Thyroid gland (tissue), 4 donors: Measurements from ENCODE around the gene STAP2.

Source experiments
- POLR2A ChIP-seq, 2 donors: fragments of 450-650 bp; IDR thresholded peaks; one replicate each; pipeline ENCODE4 v1.6.1; 2017; ENCODE audit warnings: antibody characterized with exemption in 2 of 2, mild to moderate bottlenecking in 2 of 2, moderate library complexity in 1 of 2
- TF ChIP-seq, protein P1 (sequence below), 6 experiments: fragments of 200-600 bp in 3 of 6; fragments of 450-650 bp in 3 of 6; sonication (generic) in 3 of 6; IDR thresholded peaks; one replicate each; pipeline ENCODE4 v1.5.1; 2016 to 2019; ENCODE audit warnings: antibody characterized with exemption in 6 of 6, mild to moderate bottlenecking in 2 of 6, inconsistent platforms in 1 of 6, moderate library complexity in 1 of 6

DNA sequence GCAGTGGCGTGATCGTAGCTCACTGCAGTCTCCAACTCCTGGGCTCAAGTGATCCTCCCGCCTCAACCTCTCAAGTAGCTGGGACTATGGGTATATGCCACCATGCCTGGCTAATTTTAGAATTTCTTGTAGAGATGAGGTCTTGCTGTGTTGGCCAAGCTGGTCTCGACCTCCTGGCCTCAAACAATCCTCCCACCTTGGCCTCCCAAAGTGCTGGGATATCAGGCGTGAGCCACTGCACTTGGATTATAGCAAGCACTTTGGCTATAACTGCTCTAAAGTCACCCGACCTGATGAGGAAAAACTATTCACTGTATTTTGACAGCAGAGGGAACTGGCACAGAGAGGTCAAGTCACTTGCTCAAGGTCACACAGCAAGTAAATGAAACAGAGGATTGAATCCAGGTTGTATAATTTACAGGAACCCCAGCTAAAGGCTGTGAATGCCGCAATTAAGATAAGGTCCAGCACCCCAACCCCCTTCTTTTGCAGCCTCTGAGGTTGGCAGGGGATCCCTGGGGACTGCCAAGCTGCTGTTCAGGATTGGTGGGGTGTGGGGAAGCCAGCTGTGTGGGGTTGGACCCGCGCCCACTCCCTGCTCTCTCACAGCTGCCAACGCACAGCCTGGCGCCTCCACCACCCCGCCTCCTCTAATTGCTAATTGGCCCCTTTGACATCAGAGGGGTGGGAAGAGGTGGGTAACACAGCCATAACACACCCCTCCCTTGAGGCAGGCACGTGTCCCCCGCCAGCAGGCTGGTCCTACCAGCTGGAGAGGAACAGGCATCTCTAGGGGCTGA, 42.5 kb downstream of the STAP2 start:
- TF ChIP-seq, protein P1, sequence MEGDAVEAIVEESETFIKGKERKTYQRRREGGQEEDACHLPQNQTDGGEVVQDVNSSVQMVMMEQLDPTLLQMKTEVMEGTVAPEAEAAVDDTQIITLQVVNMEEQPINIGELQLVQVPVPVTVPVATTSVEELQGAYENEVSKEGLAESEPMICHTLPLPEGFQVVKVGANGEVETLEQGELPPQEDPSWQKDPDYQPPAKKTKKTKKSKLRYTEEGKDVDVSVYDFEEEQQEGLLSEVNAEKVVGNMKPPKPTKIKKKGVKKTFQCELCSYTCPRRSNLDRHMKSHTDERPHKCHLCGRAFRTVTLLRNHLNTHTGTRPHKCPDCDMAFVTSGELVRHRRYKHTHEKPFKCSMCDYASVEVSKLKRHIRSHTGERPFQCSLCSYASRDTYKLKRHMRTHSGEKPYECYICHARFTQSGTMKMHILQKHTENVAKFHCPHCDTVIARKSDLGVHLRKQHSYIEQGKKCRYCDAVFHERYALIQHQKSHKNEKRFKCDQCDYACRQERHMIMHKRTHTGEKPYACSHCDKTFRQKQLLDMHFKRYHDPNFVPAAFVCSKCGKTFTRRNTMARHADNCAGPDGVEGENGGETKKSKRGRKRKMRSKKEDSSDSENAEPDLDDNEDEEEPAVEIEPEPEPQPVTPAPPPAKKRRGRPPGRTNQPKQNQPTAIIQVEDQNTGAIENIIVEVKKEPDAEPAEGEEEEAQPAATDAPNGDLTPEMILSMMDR (IDR thresholded peaks at IDR 0.05) = no peak
- TF ChIP-seq POLR2A (IDR thresholded peaks at IDR 0.05) = no peak
